Activated CD8-positive, alpha-beta T cell treated with anti-CD3 and anti-CD28 coated beads for 36 hours (primary cell): ENCODE measurements around the gene ALAD. TPM values are rescaled to one million over a fixed set of nuclear protein-coding genes. Genes with fewer than 3 reads are reported as not detected.

ENCODE experiments used
- ATAC-seq: fragments of 200-7000 bp; cut with Tn5 transposase; one replicate; pipeline ENCODE4 v1.10.0; 2021; ENCODE audit warnings: mild to moderate bottlenecking, moderate library complexity
- CTCF ChIA-PET: fragments of 350-600 bp; sonication (Branson Sonifier 250); formaldehyde crosslinking; loops from one replicate; lab custom pipeline; 2021; ENCODE audit warnings: antibody characterized with exemption; lab: Charles Lee
- POLR2A ChIA-PET: fragments of 350-600 bp; sonication (Branson Sonifier 250); formaldehyde crosslinking; loops from one replicate; lab custom pipeline; 2021; ENCODE audit warnings: antibody characterized with exemption; lab: Charles Lee
- DNase-seq: peaks from one replicate; pipeline ENCODE4 v3.0.0-alpha.2; 2020
- H3K27ac Mint-ChIP-seq: one replicate; pipeline ENCODE4 v1.8.0; 2021; ENCODE audit warnings: mild to moderate bottlenecking, mixed read lengths
- H3K27me3 Mint-ChIP-seq: one replicate; pipeline ENCODE4 v1.8.0; 2021; ENCODE audit warnings: mixed read lengths
- H3K36me3 Mint-ChIP-seq: one replicate; pipeline ENCODE4 v1.8.0; 2021; ENCODE audit warnings: low read depth, mixed read lengths
- H3K4me1 Mint-ChIP-seq: one replicate; pipeline ENCODE4 v1.8.0; 2021; ENCODE audit warnings: low read depth, mixed read lengths
- H3K4me3 Mint-ChIP-seq: one replicate; pipeline ENCODE4 v1.8.0; 2021; ENCODE audit warnings: mild to moderate bottlenecking, moderate library complexity, mixed read lengths
- H3K9me3 Mint-ChIP-seq: one replicate; pipeline ENCODE4 v1.8.0; 2021; ENCODE audit warnings: mixed read lengths
- intact Hi-C: fragments of 100-400 bp; cut with micrococcal nuclease; formaldehyde crosslinking; loops from one replicate; pipeline ENCODE4 v1.10.0; 2022
- total RNA-seq, 2 experiments: library from RNA; stranded (reverse); gene quantifications; one replicate each; pipeline ENCODE4 v1.2.3, GENCODE V29; 2021
- TF ChIP-seq, protein P1 (sequence below): fragments of 200-600 bp; IDR thresholded peaks from one replicate; pipeline ENCODE4 v1.8.0; 2022; ENCODE audit warnings: antibody characterized with exemption, mild to moderate bottlenecking

ALAD gene
- total RNA-seq, 2 experiments from 2014 or later = 16.2 to 16.3 TPM

- Mint-ChIP-seq H3K27me3 (peaks cover 2% of the 10 kb centered on the region), H3K36me3 (no peaks in the 10 kb centered on the region), H3K4me1 (no peaks in the 10 kb centered on the region), H3K4me3 (no peak overlapping the region), H3K27ac (no peak overlapping the region), H3K9me3 (no peaks in the 10 kb centered on the region)
- DNase-seq = no peak
- ChIA-PET POLR2A (no interaction called here), CTCF (interaction anchor here (0.9 kb wide), 1 partner anchor 232 kb away, joined by 3 read pairs; no protein-coding TSS in a partner anchor)
- TF ChIP-seq, protein P1, sequence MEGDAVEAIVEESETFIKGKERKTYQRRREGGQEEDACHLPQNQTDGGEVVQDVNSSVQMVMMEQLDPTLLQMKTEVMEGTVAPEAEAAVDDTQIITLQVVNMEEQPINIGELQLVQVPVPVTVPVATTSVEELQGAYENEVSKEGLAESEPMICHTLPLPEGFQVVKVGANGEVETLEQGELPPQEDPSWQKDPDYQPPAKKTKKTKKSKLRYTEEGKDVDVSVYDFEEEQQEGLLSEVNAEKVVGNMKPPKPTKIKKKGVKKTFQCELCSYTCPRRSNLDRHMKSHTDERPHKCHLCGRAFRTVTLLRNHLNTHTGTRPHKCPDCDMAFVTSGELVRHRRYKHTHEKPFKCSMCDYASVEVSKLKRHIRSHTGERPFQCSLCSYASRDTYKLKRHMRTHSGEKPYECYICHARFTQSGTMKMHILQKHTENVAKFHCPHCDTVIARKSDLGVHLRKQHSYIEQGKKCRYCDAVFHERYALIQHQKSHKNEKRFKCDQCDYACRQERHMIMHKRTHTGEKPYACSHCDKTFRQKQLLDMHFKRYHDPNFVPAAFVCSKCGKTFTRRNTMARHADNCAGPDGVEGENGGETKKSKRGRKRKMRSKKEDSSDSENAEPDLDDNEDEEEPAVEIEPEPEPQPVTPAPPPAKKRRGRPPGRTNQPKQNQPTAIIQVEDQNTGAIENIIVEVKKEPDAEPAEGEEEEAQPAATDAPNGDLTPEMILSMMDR = no peak
- intact Hi-C loops = no loop called here
- no peak for ATAC-seq
Measured at GRCh38 chr9:113425072-113425471, 24.0 kb upstream of the ALAD start.

GRCh38 chr9:113421726-113422125 is 20.6 kb upstream of the ALAD start:
- CTCF ChIA-PET = interaction anchor here (0.8 to 2.3 kb wide), 5 partner anchors 9 to 234 kb away, joined by 3 to 7 read pairs (median 4); no protein-coding TSS in a partner anchor
- Mint-ChIP-seq H3K9me3 (no peaks in the 10 kb centered on the region), H3K36me3 (no peaks in the 10 kb centered on the region), H3K27me3 (peaks cover 2% of the 10 kb centered on the region), H3K4me3 (no peak overlapping the region), H3K27ac (no peak overlapping the region), H3K4me1 (no peaks in the 10 kb centered on the region)
- DNase-seq (no peak), ATAC-seq (no peak)
- TF ChIP-seq, protein P1 = no peak
- intact Hi-C loops = no loop called here
- POLR2A ChIA-PET = no interaction called here

DNA sequence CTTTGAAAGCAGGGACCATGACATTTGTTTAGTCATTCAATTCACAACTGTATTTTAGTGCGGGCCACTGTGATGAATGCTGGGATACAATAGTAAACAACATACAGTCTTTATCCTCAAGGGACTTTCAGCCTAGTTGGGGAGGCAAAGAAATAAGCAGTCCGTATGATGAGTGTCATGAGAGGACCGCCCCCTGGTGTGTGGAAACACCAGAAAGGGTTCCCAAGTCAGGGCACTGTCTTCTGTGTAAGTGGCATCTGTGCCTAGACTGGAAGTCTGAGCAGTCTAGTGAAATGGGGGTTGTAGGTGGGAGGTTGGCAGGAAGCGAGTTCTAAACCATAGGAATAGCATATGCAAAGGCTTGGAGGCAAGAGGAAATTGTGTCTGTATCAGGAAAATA is 16.3 kb upstream of the ALAD start:
- Mint-ChIP-seq H3K4me1 (no peaks in the 10 kb centered on the region), H3K4me3 (no peak overlapping the region), H3K27me3 (no peaks in the 10 kb centered on the region), H3K9me3 (no peaks in the 10 kb centered on the region), H3K27ac (no peak overlapping the region), H3K36me3 (no peaks in the 10 kb centered on the region)
- DNase-seq = no peak
- ChIA-PET CTCF (interaction anchor here (1.0 to 1.9 kb wide), 2 partner anchors 17 to 162 kb away, joined by 3 to 4 read pairs; partner anchors contain the start of gene ALAD), POLR2A (no interaction called here)
- TF ChIP-seq, protein P1 = no peak
- no peak for ATAC-seq
- intact Hi-C loops = no loop called here

- no peak overlapping the region for H3K4me3 Mint-ChIP-seq
- TF ChIP-seq, protein P1 = no peak
- DNase-seq = no peak
- no peak overlapping the region for H3K27ac Mint-ChIP-seq
- H3K9me3 Mint-ChIP-seq = no peaks in the 10 kb centered on the region
- CTCF ChIA-PET = interaction anchor here (1.2 to 1.9 kb wide), 2 partner anchors 16 to 141 kb away, joined by 4 read pairs; partner anchors contain the start of genes ALAD, CDC26 and PRPF4
- POLR2A ChIA-PET = no interaction called here
- intact Hi-C loops = no loop called here
- peaks cover 5% of the 10 kb centered on the region for H3K4me1 Mint-ChIP-seq
- no peaks in the 10 kb centered on the region for H3K27me3 Mint-ChIP-seq
- H3K36me3 Mint-ChIP-seq = no peaks in the 10 kb centered on the region
- ATAC-seq = no peak
Measured at GRCh38 chr9:113416149-113416721, 15.2 kb upstream of the ALAD start.

- TF ChIP-seq, protein P1 = no peak
- Mint-ChIP-seq H3K4me1 (peaks cover 32% of the 10 kb centered on the region), H3K4me3 (peak within 1 kb of the TSS; percentile 86), H3K27ac (peak within 1 kb of the TSS; percentile 99), H3K9me3 (no peaks in the 10 kb centered on the region), H3K27me3 (no peaks in the 10 kb centered on the region), H3K36me3 (peaks cover 32% of the 10 kb centered on the region)
- peak; percentile 92 for ATAC-seq
- POLR2A ChIA-PET = interaction anchor here (0.8 to 4.9 kb wide), 20 partner anchors 9 to 210 kb away, joined by 3 to 45 read pairs (median 4); partner anchors contain the start of genes ALAD, BSPRY, CDC26 and PRPF4
- peak; percentile 98 for DNase-seq
- CTCF ChIA-PET = interaction anchor here (1.0 to 7.0 kb wide), 11 partner anchors 9 to 248 kb away, joined by 3 to 49 read pairs (median 3); partner anchors contain the start of genes ALAD, CDC26 and PRPF4
- intact Hi-C loops = no loop called here
Measured at GRCh38 chr9:113410207-113410864, 9.3 kb upstream of the ALAD start, which contains the start of the genes C9orf43 and POLE3. C9orf43 (plus strand) TSS chr9:113410747; CDS start chr9:113413494, 2,747 bp downstream. POLE3 (minus strand) TSS chr9:113410675; CDS start chr9:113410293, 382 bp downstream.
